ENCODE data around the gene SFT2D1.

GRCh38 chr6:166342349-166343149 is at the start of gene SFT2D1:
- TF ChIP-seq EZH2phosphoT487 (IDR thresholded peaks at IDR 0.05; ENCODE audit: insufficient read depth, low read depth): no peak
- no peak for TF ChIP-seq EZH2 (IDR thresholded peaks at IDR 0.05; ENCODE audit: insufficient read depth, poor library complexity, severe bottlenecking)
